H9 (cell line): ENCODE data around the gene DNAJC22. TPM values are rescaled to one million over a fixed set of nuclear protein-coding genes. Genes with fewer than 3 reads are reported as not detected.
A peak's percentile ranks its signal among the peaks of the same experiment; 100 is the strongest.

ENCODE experiments used
- DNase-seq: peaks from one replicate; pipeline ENCODE4 v3.0.0-alpha.2; 2017
- H2AFZ ChIP-seq: one replicate; pipeline ENCODE4 v1.6.1; 2013; ENCODE audit warnings: mild to moderate bottlenecking, low read length, control low read depth, moderate library complexity
- H2AK5ac ChIP-seq: 2 replicates; pipeline ENCODE4 v1.6.1; 2013; ENCODE audit warnings: low read length, control low read depth, mixed read lengths; ENCODE audit not compliant: insufficient read length
- H2BK120ac ChIP-seq: one replicate; pipeline ENCODE4 v1.6.1; 2013; ENCODE audit warnings: low read depth, mild to moderate bottlenecking, low read length, control low read depth, inconsistent platforms; ENCODE audit not compliant: poor library complexity, severe bottlenecking
- H2BK12ac ChIP-seq: 2 replicates; pipeline ENCODE4 v1.6.1; 2013; ENCODE audit warnings: low read length, control low read depth, mixed read lengths, low read depth; ENCODE audit not compliant: insufficient read length
- H2BK15ac ChIP-seq: 2 replicates; pipeline ENCODE4 v1.6.1; 2013; ENCODE audit warnings: low read depth, low read length, control low read depth
- H2BK20ac ChIP-seq: one replicate; pipeline ENCODE4 v1.6.1; 2013; ENCODE audit warnings: low read depth, mild to moderate bottlenecking, low read length, control low read depth, inconsistent platforms; ENCODE audit not compliant: poor library complexity, severe bottlenecking
- H2BK5ac ChIP-seq: 2 replicates; pipeline ENCODE4 v1.6.1; 2013; ENCODE audit warnings: low read length, control low read depth, mixed read lengths; ENCODE audit not compliant: insufficient read length
- H3K14ac ChIP-seq: 2 replicates; pipeline ENCODE4 v1.6.1; 2013; ENCODE audit warnings: low read length, control low read depth; ENCODE audit not compliant: insufficient read depth
- H3K18ac ChIP-seq: 2 replicates; pipeline ENCODE4 v1.6.1; 2013; ENCODE audit warnings: low read depth, mild to moderate bottlenecking, mixed read lengths, low read length, control low read depth; ENCODE audit not compliant: insufficient read length
- H3K23ac ChIP-seq: 2 replicates; pipeline ENCODE4 v1.6.1; 2013; ENCODE audit warnings: low read length, control low read depth, mixed read lengths, low read depth; ENCODE audit not compliant: insufficient read length
- H3K23me2 ChIP-seq: 2 replicates; pipeline ENCODE4 v1.6.1; 2013; ENCODE audit warnings: low read depth, mild to moderate bottlenecking, mixed read lengths, low read length, control low read depth; ENCODE audit not compliant: insufficient read length, poor library complexity, severe bottlenecking
- H3K27ac ChIP-seq: 2 replicates; pipeline ENCODE4 v1.5.1; 2013; ENCODE audit warnings: low read length, control low read depth, mixed read lengths, low read depth; ENCODE audit not compliant: insufficient read length
- H3K27me3 ChIP-seq: 2 replicates; pipeline ENCODE4 v1.6.1; 2013; ENCODE audit warnings: low read length, control low read depth, inconsistent platforms; ENCODE audit not compliant: insufficient read depth
- H3K4ac ChIP-seq: 2 replicates; pipeline ENCODE4 v1.6.1; 2013; ENCODE audit warnings: low read depth, mild to moderate bottlenecking, control low read depth, inconsistent platforms, low read length, moderate library complexity
- H3K4me1 ChIP-seq: 2 replicates; pipeline ENCODE4 v1.6.1; 2013; ENCODE audit warnings: low read length, control low read depth, inconsistent platforms; ENCODE audit not compliant: insufficient read depth
- H3K4me2 ChIP-seq: 2 replicates; pipeline ENCODE4 v1.6.1; 2013; ENCODE audit warnings: low read length, control low read depth, mixed read lengths; ENCODE audit not compliant: insufficient read length, insufficient read depth
- H3K56ac ChIP-seq: 2 replicates; pipeline ENCODE4 v1.6.1; 2013; ENCODE audit warnings: low read depth, mild to moderate bottlenecking, mixed read lengths, low read length, control low read depth; ENCODE audit not compliant: insufficient read length
- H3K79me1 ChIP-seq: 2 replicates; pipeline ENCODE4 v1.6.1; 2013; ENCODE audit warnings: low read depth, mild to moderate bottlenecking, moderate library complexity, low read length, control low read depth, inconsistent platforms; ENCODE audit not compliant: insufficient read depth, poor library complexity, severe bottlenecking
- H3K79me2 ChIP-seq: 2 replicates; pipeline ENCODE4 v1.6.1; 2013; ENCODE audit warnings: low read length, control low read depth, inconsistent platforms; ENCODE audit not compliant: insufficient read depth
- H3K9ac ChIP-seq: 2 replicates; pipeline ENCODE4 v1.6.1; 2013; ENCODE audit warnings: low read length, control low read depth, mixed read lengths; ENCODE audit not compliant: insufficient read length; ENCODE audit errors: extremely low read depth
- H3K9me3 ChIP-seq: one replicate; pipeline ENCODE4 v1.6.1; 2013; ENCODE audit warnings: low read depth, low read length, inconsistent platforms; ENCODE audit not compliant: control insufficient read depth
- H3T11ph ChIP-seq: one replicate; pipeline ENCODE4 v1.6.1; 2013; ENCODE audit warnings: mild to moderate bottlenecking, low read length, control low read depth, inconsistent platforms
- H4K20me1 ChIP-seq: one replicate; pipeline ENCODE4 v1.6.1; 2013; ENCODE audit not compliant: control insufficient read depth, insufficient read length, insufficient read depth
- H4K5ac ChIP-seq: 2 replicates; pipeline ENCODE4 v1.6.1; 2013; ENCODE audit warnings: low read depth, mild to moderate bottlenecking, mixed read lengths, low read length, control low read depth; ENCODE audit not compliant: insufficient read length
- H4K8ac ChIP-seq: replicated peaks from 2 replicates; pipeline ENCODE4 v1.6.1; 2013; ENCODE audit warnings: low read length, control low read depth, mixed read lengths, low read depth; ENCODE audit not compliant: insufficient read length
- H4K91ac ChIP-seq: 2 replicates; pipeline ENCODE4 v1.6.1; 2013; ENCODE audit warnings: low read depth, mild to moderate bottlenecking, moderate library complexity, mixed read lengths, low read length, control low read depth; ENCODE audit not compliant: insufficient read length
- H3K27ac Mint-ChIP-seq, 3 experiments: 2 replicates in 2 of 3; 3 replicates in 1 of 3; pipeline ENCODE4 v1.8.0; 2020 to 2021; ENCODE audit warnings: mixed read lengths in 3 of 3, mild to moderate bottlenecking in 1 of 3, moderate library complexity in 1 of 3
- H3K27me3 Mint-ChIP-seq: 2 replicates; pipeline ENCODE4 v1.8.0; 2021; ENCODE audit warnings: low read depth, mild to moderate bottlenecking, moderate library complexity, mixed read lengths
- H3K36me3 Mint-ChIP-seq, 3 experiments: 2 replicates in 2 of 3; 3 replicates in 1 of 3; pipeline ENCODE4 v1.8.0; 2020 to 2021; ENCODE audit warnings: low read depth in 3 of 3, mixed read lengths in 3 of 3; ENCODE audit not compliant: insufficient read depth in 1 of 3
- H3K4me1 Mint-ChIP-seq, 2 experiments: 2 replicates each; pipeline ENCODE4 v1.8.0; 2020; ENCODE audit warnings: mixed read lengths in 2 of 2
- H3K4me3 Mint-ChIP-seq, 2 experiments: 2 replicates in 1 of 2; 3 replicates in 1 of 2; pipeline ENCODE4 v1.8.0; 2020 to 2021; ENCODE audit warnings: mild to moderate bottlenecking in 2 of 2, mixed read lengths in 2 of 2, moderate library complexity in 1 of 2
- H3K9me3 Mint-ChIP-seq, 2 experiments: 2 replicates in 1 of 2; 3 replicates in 1 of 2; pipeline ENCODE4 v1.8.0; 2020; ENCODE audit warnings: mild to moderate bottlenecking in 2 of 2, mixed read lengths in 2 of 2, moderate library complexity in 1 of 2
- WGBS: extraction: QIAGEN DNeasy Blood & Tissue Kit; methylation state at CpG from one replicate; pipeline ENCODE4 v1.1.7; 2013; ENCODE audit warnings: missing lambda C conversion rate, low lambda C conversion rate, mixed read lengths; ENCODE audit not compliant: insufficient read length; ENCODE audit errors: extremely low coverage; 5-methylcytosine and 5-hydroxymethylcytosine counted together
- total RNA-seq: library from RNA; stranded (reverse); gene quantifications from 2 replicates; pipeline ENCODE4 v1.2.1, GENCODE V29; 2021
- TF ChIP-seq, protein P1 (sequence below): fragments of 200-600 bp; sonication (generic); conservative IDR thresholded peaks from 3 replicates; pipeline ENCODE4 v1.8.0; 2021; ENCODE audit warnings: antibody characterized with exemption, mild to moderate bottlenecking

Gene DNAJC22
- total RNA-seq, 1 experiment from 2014 or later, result 3.2 TPM

DNA sequence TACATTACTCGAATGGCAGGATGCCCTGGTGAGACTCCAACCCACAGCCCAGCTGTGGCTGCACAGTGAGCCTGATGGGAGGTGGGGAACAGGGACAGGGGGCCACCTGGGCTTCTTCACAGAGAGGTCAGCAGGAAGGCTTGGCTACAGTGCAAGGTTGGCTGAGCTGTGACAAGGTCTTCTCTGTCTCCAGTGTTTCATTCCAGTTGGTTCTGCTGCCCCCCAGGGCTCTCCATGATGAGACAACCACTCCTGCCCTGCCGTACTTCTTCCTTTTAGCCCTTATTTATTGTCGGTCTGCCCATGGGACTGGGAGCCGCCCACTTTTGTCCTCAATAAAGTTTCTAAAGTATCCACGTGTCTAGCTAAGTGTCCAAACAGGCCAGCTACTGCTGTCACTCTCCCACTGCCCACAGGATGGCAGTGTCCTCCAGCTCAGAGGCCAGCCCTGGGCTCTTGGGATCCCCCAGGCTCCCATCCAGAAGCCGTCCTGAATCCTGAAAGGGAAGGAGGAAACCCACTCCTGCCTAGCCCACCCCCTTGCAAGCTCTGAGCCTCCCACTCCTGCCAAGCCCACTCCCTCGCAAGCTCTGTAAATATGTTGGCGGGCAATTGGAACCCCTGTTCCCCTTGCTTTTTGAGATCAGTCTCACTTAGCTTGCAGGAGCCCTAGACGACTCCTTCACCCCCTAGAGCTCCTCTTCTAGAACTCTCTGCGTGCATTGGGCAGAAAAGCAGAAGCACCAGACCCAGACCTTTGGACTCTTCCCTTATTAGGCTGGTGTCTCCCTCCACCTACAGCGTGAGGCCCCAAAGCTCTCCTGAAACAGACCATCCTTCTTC, 15.1 kb upstream of the DNAJC22 start:
- no peak overlapping the region for H3K27ac Mint-ChIP-seq
- H3K4me3 Mint-ChIP-seq, result peak overlapping the region in 1 of 2 experiments; percentile 58; a peak in 2 of 5 replicates
- TF ChIP-seq, protein P1, sequence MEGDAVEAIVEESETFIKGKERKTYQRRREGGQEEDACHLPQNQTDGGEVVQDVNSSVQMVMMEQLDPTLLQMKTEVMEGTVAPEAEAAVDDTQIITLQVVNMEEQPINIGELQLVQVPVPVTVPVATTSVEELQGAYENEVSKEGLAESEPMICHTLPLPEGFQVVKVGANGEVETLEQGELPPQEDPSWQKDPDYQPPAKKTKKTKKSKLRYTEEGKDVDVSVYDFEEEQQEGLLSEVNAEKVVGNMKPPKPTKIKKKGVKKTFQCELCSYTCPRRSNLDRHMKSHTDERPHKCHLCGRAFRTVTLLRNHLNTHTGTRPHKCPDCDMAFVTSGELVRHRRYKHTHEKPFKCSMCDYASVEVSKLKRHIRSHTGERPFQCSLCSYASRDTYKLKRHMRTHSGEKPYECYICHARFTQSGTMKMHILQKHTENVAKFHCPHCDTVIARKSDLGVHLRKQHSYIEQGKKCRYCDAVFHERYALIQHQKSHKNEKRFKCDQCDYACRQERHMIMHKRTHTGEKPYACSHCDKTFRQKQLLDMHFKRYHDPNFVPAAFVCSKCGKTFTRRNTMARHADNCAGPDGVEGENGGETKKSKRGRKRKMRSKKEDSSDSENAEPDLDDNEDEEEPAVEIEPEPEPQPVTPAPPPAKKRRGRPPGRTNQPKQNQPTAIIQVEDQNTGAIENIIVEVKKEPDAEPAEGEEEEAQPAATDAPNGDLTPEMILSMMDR, result peak; percentile 76

More for the DNA sequence above, 15.1 kb upstream of the DNAJC22 start:
- H3K4ac ChIP-seq, result no peak overlapping the region
- H3K56ac ChIP-seq, result no peak overlapping the region
- no peak overlapping the region for H2BK15ac ChIP-seq
- H2AK5ac ChIP-seq, result no peak overlapping the region
- H3K9me3 ChIP-seq, result no peaks in the 10 kb centered on the region
- H4K8ac ChIP-seq, result no peak overlapping the region
- H3K23me2 ChIP-seq, result peaks cover 2% of the 10 kb centered on the region
- no peak overlapping the region for H3K4me2 ChIP-seq
- peaks cover 0 to 3% of the 10 kb centered on the region in 2 experiments; a peak in 1 of 5 replicates for H3K9me3 Mint-ChIP-seq
- H4K91ac ChIP-seq, result no peak overlapping the region
- no peaks in the 10 kb centered on the region for H4K20me1 ChIP-seq
- no peaks in the 10 kb centered on the region for H3K4me1 ChIP-seq
- no peak overlapping the region for H3K9ac ChIP-seq
- H4K5ac ChIP-seq, result no peak overlapping the region
- H2BK120ac ChIP-seq, result no peak overlapping the region
- peaks cover 21% of the 10 kb centered on the region; the same call in 1 of the 2 replicates for H3K27me3 ChIP-seq
- no peak overlapping the region for H3K14ac ChIP-seq
- peak; percentile 80 for DNase-seq
- H3T11ph ChIP-seq, result no peak overlapping the region
- H2BK5ac ChIP-seq, result no peak overlapping the region
- H2AFZ ChIP-seq, result no peak overlapping the region
- H2BK20ac ChIP-seq, result no peak overlapping the region
- no peak overlapping the region for H3K18ac ChIP-seq
- peaks cover 15 to 41% (median 41%) of the 10 kb centered on the region in 3 experiments; a peak in 6 of 7 replicates for H3K36me3 Mint-ChIP-seq
- H3K27ac ChIP-seq, result no peak overlapping the region
- H3K79me2 ChIP-seq, result no peaks in the 10 kb centered on the region
- no CpG with 5 or more reads among the region's 11 CpGs for WGBS
- H3K79me1 ChIP-seq, result no peaks in the 10 kb centered on the region
- H3K27me3 Mint-ChIP-seq, result peaks cover 42% of the 10 kb centered on the region
- peaks cover 0 to 5% of the 10 kb centered on the region in 2 experiments; a peak in 1 of 4 replicates for H3K4me1 Mint-ChIP-seq
- no peak overlapping the region for H3K23ac ChIP-seq
- no peak overlapping the region for H2BK12ac ChIP-seq
